ENCODE measurements around the gene AFF3. TPM values are rescaled to one million over a fixed set of nuclear protein-coding genes. Genes with fewer than 3 reads are reported as not detected.

The AFF3 gene
- total RNA-seq, 4 donors from 2014 or later, result 9.0 to 20.2 (median 14.5) TPM

- no peak for TF ChIP-seq CTCF (IDR thresholded peaks at IDR 0.05)
- TF ChIP-seq EP300 (IDR thresholded peaks at IDR 0.05; ENCODE audit: low read depth), result no peak
- no peak for TF ChIP-seq POLR2AphosphoS5 (IDR thresholded peaks at IDR 0.05)
- no peak for TF ChIP-seq POLR2A (IDR thresholded peaks at IDR 0.05)
- intact Hi-C loops (cut with DNase I; ENCODE audit: low total_unique reads), result no loop called here
- DNase-seq, result no peak
- in situ Hi-C loops (cut with MboI; ENCODE audit: low pct_ligation_motif_present in 1 of 4, low pct_unique_long_range_greater_than_20kb in 1 of 4, low sequenced_read_pairs in 3 of 4), result no loop called here
- H3K9me3 ChIP-seq, result no peaks in the 10 kb centered on the region
- H3K4me1 ChIP-seq, result no peaks in the 10 kb centered on the region
- H3K4me3 ChIP-seq, result no peak overlapping the region
- no peaks in the 10 kb centered on the region for H3K36me3 ChIP-seq
- no peaks in the 10 kb centered on the region for H3K27me3 ChIP-seq
- no peak overlapping the region for H3K27ac ChIP-seq
These were observed 64.9 kb downstream of the AFF3 start for GRCh38 chr2:100077456-100077855.

GRCh38 chr2:100075532-100075931 lies 66.9 kb downstream of the AFF3 start:
- Histone ChIP-seq H3K36me3 (no peaks in the 10 kb centered on the region), H3K4me3 (no peak overlapping the region), H3K27ac (no peak overlapping the region), H3K27me3 (no peaks in the 10 kb centered on the region), H3K4me1 (no peaks in the 10 kb centered on the region), H3K9me3 (no peaks in the 10 kb centered on the region)
- intact Hi-C loops (cut with DNase I; ENCODE audit: low total_unique reads) (no loop called here), in situ Hi-C loops (cut with MboI; ENCODE audit: low pct_ligation_motif_present in 1 of 4, low pct_unique_long_range_greater_than_20kb in 1 of 4, low sequenced_read_pairs in 3 of 4) (no loop called here)
- WGBS, 2 donors (ENCODE audit: low coverage in 1 of 2), result 86 to 93% methylated on average over 1 to 3 of the region's 3 CpGs
- no peak for DNase-seq
- no peak for TF ChIP-seq POLR2AphosphoS5 (IDR thresholded peaks at IDR 0.05)
- no peak for TF ChIP-seq EP300 (IDR thresholded peaks at IDR 0.05; ENCODE audit: low read depth)
- no peak for TF ChIP-seq POLR2A (IDR thresholded peaks at IDR 0.05)
- no peak for TF ChIP-seq CTCF (IDR thresholded peaks at IDR 0.05)

GRCh38 chr2:100073110-100073509 lies 69.3 kb downstream of the AFF3 start:
- Histone ChIP-seq H3K4me1 (peaks cover 0 to 4% (median 0%) of the 10 kb centered on the region in 4 donors), H3K27me3 (no peaks in the 10 kb centered on the region), H3K36me3 (no peaks in the 10 kb centered on the region), H3K4me3 (no peak overlapping the region), H3K9me3 (no peaks in the 10 kb centered on the region), H3K27ac (no peak overlapping the region)
- TF ChIP-seq POLR2A (IDR thresholded peaks at IDR 0.05), result no peak
- no peak for TF ChIP-seq CTCF (IDR thresholded peaks at IDR 0.05)
- TF ChIP-seq POLR2AphosphoS5 (IDR thresholded peaks at IDR 0.05), result no peak
- no peak for TF ChIP-seq EP300 (IDR thresholded peaks at IDR 0.05; ENCODE audit: low read depth)
- 91% methylated on average over 3 of the region's 3 CpGs; no CpG with 5 or more reads in 1 of the 2 donors for WGBS, 2 donors (ENCODE audit: low coverage in 1 of 2)
- intact Hi-C loops (cut with DNase I; ENCODE audit: low total_unique reads) (no loop called here), in situ Hi-C loops (cut with MboI; ENCODE audit: low pct_ligation_motif_present in 1 of 4, low pct_unique_long_range_greater_than_20kb in 1 of 4, low sequenced_read_pairs in 3 of 4) (no loop called here)
- no peak for DNase-seq

GRCh38 chr2:100072503-100072902 lies 69.9 kb downstream of the AFF3 start:
- intact Hi-C loops (cut with DNase I; ENCODE audit: low total_unique reads), result no loop called here
- H3K27ac ChIP-seq, result no peak overlapping the region
- H3K36me3 ChIP-seq, result no peaks in the 10 kb centered on the region
- no peaks in the 10 kb centered on the region for H3K27me3 ChIP-seq
- WGBS, 2 donors (ENCODE audit: low coverage in 1 of 2), result 17 to 83% methylated on average over 1 to 3 of the region's 3 CpGs
- in situ Hi-C loops (cut with MboI; ENCODE audit: low pct_ligation_motif_present in 1 of 4, low pct_unique_long_range_greater_than_20kb in 1 of 4, low sequenced_read_pairs in 3 of 4), result no loop called here
- DNase-seq, result no peak
- TF ChIP-seq POLR2A (IDR thresholded peaks at IDR 0.05), result no peak
- TF ChIP-seq CTCF (IDR thresholded peaks at IDR 0.05), result no peak
- no peak for TF ChIP-seq EP300 (IDR thresholded peaks at IDR 0.05; ENCODE audit: low read depth)
- no peak for TF ChIP-seq POLR2AphosphoS5 (IDR thresholded peaks at IDR 0.05)
- no peaks in the 10 kb centered on the region for H3K9me3 ChIP-seq
- peaks cover 0 to 4% (median under 1%) of the 10 kb centered on the region in 4 donors for H3K4me1 ChIP-seq
- H3K4me3 ChIP-seq, result no peak overlapping the region
